H1 (cell line): Measurements from ENCODE around the gene PTPN9. TPM values are rescaled to one million over a fixed set of nuclear protein-coding genes. Genes with fewer than 3 reads are reported as not detected.
"Not testable (repeated sequence)": the region's sequence is repeated elsewhere in the genome, so short reads cannot be mapped to it uniquely, and the experiment has no call there.

Source experiments
- CTCF ChIA-PET: fragments of 300-600 bp; sonication (Branson Sonifier 250); formaldehyde crosslinking; loops from one replicate; lab custom pipeline; 2021; ENCODE audit not compliant: partially characterized antibody; lab: Charles Lee
- POLR2A ChIA-PET: fragments of 300-600 bp; sonication (Branson Sonifier 250); formaldehyde crosslinking; loops from one replicate; lab custom pipeline; 2021; ENCODE audit warnings: inconsistent platforms; ENCODE audit not compliant: partially characterized antibody; lab: Charles Lee
- DNase-seq, 2 experiments: peaks; one replicate each; pipeline versions ENCODE4 v3.0.0 to v3.0.0-alpha.2; 2010 to 2022; ENCODE audit warnings: low spot score in 2 of 2, low read depth in 1 of 2, mixed read lengths in 1 of 2
- FAIRE-seq: peaks from 2 replicates; lab custom pipeline; 2011; peaks lifted over from hg19 to GRCh38; lab: Jason Lieb, UNC
- H2AFZ ChIP-seq: 2 replicates; pipeline ENCODE4 v1.8.1; 2012; ENCODE audit warnings: low read length, inconsistent platforms
- H2AK5ac ChIP-seq: 2 replicates; pipeline ENCODE4 v1.6.1; 2013; ENCODE audit warnings: low read depth, low read length
- H2BK120ac ChIP-seq: replicated peaks from 2 replicates; pipeline ENCODE3; 2013; ENCODE audit warnings: low read depth, low read length, inconsistent platforms
- H2BK12ac ChIP-seq: 2 replicates; pipeline ENCODE4 v1.6.1; 2013; ENCODE audit warnings: low read depth, low read length
- H2BK15ac ChIP-seq: 2 replicates; pipeline ENCODE4 v1.6.1; 2013; ENCODE audit warnings: low read length
- H2BK20ac ChIP-seq: 2 replicates; pipeline ENCODE4 v1.6.1; 2013; ENCODE audit warnings: low read length
- H2BK5ac ChIP-seq: 2 replicates; pipeline ENCODE4 v1.6.1; 2013; ENCODE audit warnings: low read depth, low read length
- H3K14ac ChIP-seq: 2 replicates; pipeline ENCODE4 v1.6.1; 2013; ENCODE audit warnings: inconsistent platforms; ENCODE audit not compliant: insufficient read length
- H3K18ac ChIP-seq: 2 replicates; pipeline ENCODE4 v1.6.1; 2013; ENCODE audit warnings: low read length; ENCODE audit errors: extremely low read depth
- H3K23ac ChIP-seq: 2 replicates; pipeline ENCODE4 v1.6.1; 2013; ENCODE audit warnings: inconsistent platforms; ENCODE audit not compliant: insufficient read length
- H3K23me2 ChIP-seq: 2 replicates; pipeline ENCODE4 v1.6.1; 2013; ENCODE audit warnings: low read depth, low read length
- H3K27ac ChIP-seq: 2 replicates; pipeline ENCODE4 v1.6.1; 2011; ENCODE audit warnings: low read depth, low read length, inconsistent platforms
- H3K27me3 ChIP-seq, 4 experiments: replicated peaks in 1 of 4; 1 replicate in 1 of 4; 2 replicates in 3 of 4; pipeline versions ENCODE4 v1.6.1 to v1.8.1; 2011 to 2013; ENCODE audit warnings: low read length in 3 of 4, mild to moderate bottlenecking in 3 of 4, inconsistent platforms in 2 of 4, mixed read lengths in 2 of 4, moderate library complexity in 1 of 4; ENCODE audit not compliant: control insufficient read depth in 3 of 4, insufficient read depth in 3 of 4; ENCODE audit errors: extremely low read depth in 1 of 4
- H3K36me3 ChIP-seq, 4 experiments: 2 replicates each; pipeline versions ENCODE4 v1.6.1 to v1.8.1; 2011 to 2013; ENCODE audit warnings: mild to moderate bottlenecking in 4 of 4, low read length in 3 of 4, moderate library complexity in 2 of 4, control low read depth in 1 of 4, inconsistent platforms in 1 of 4; ENCODE audit not compliant: insufficient read depth in 4 of 4, control insufficient read depth in 2 of 4
- H3K4ac ChIP-seq: replicated peaks from 2 replicates; pipeline ENCODE3; 2013; ENCODE audit warnings: low read length, low read depth, mixed read lengths, inconsistent platforms; ENCODE audit not compliant: insufficient read length
- H3K4me1 ChIP-seq, 4 experiments: replicated peaks in 1 of 4; 1 replicate in 1 of 4; 2 replicates in 3 of 4; pipeline versions ENCODE4 v1.6.1 to v1.8.1; 2011 to 2013; ENCODE audit warnings: low read length in 3 of 4, inconsistent platforms in 2 of 4, mixed read lengths in 1 of 4; ENCODE audit not compliant: insufficient read depth in 4 of 4, control insufficient read depth in 3 of 4
- H3K4me2 ChIP-seq, 2 experiments: 2 replicates each; pipeline versions ENCODE4 v1.6.1 to v1.8.1; 2011 to 2013; ENCODE audit warnings: low read depth in 2 of 2, low read length in 2 of 2, control low read depth in 1 of 2, inconsistent platforms in 1 of 2, mild to moderate bottlenecking in 1 of 2; ENCODE audit not compliant: insufficient read depth in 1 of 2
- H3K4me3 ChIP-seq, 4 experiments: fragments of 200-600, 300-600 bp in 1 of 4; sonication (generic), shearing (Covaris generic), sonication (Bioruptor Twin) in 1 of 4; 2 replicates each; pipeline versions ENCODE4 v1.5.1 to v1.8.1; 2011 to 2016; ENCODE audit warnings: low read length in 4 of 4, low read depth in 3 of 4, control low read depth in 2 of 4, inconsistent platforms in 2 of 4, mild to moderate bottlenecking in 2 of 4, mixed read lengths in 1 of 4, moderate library complexity in 1 of 4; ENCODE audit not compliant: insufficient read depth in 2 of 4; ENCODE audit errors: extremely low read depth in 1 of 4
- H3K56ac ChIP-seq: replicated peaks from 2 replicates; pipeline ENCODE3; 2013; ENCODE audit warnings: low read depth, mild to moderate bottlenecking, mixed read lengths, low read length, inconsistent platforms; ENCODE audit not compliant: insufficient read length
- H3K79me1 ChIP-seq: 2 replicates; pipeline ENCODE4 v1.6.1; 2013; ENCODE audit warnings: low read depth, low read length, control low read depth
- H3K79me2 ChIP-seq, 2 experiments: 2 replicates each; pipeline versions ENCODE4 v1.6.1 to v1.8.1; 2012 to 2013; ENCODE audit warnings: low read length in 2 of 2, mild to moderate bottlenecking in 2 of 2, inconsistent platforms in 1 of 2; ENCODE audit not compliant: insufficient read depth in 2 of 2, control insufficient read depth in 1 of 2
- H3K9ac ChIP-seq, 4 experiments: replicated peaks in 1 of 4; 1 replicate in 1 of 4; 2 replicates in 3 of 4; pipeline versions ENCODE4 v1.6.1 to v1.8.1; 2011 to 2013; ENCODE audit warnings: low read depth in 3 of 4, low read length in 3 of 4, control low read depth in 2 of 4, mild to moderate bottlenecking in 2 of 4, moderate library complexity in 2 of 4, inconsistent platforms in 1 of 4; ENCODE audit errors: extremely low read depth in 1 of 4
- H3K9me3 ChIP-seq, 2 experiments: 2 replicates each; pipeline versions ENCODE4 v1.6.1 to v1.8.1; 2012 to 2013; ENCODE audit warnings: mild to moderate bottlenecking in 2 of 2, moderate library complexity in 2 of 2, control low read depth in 1 of 2, inconsistent platforms in 1 of 2, low read depth in 1 of 2, low read length in 1 of 2, mixed read lengths in 1 of 2; ENCODE audit not compliant: insufficient read depth in 2 of 2
- H4K20me1 ChIP-seq, 2 experiments: replicated peaks in 1 of 2; 2 replicates each; pipeline versions ENCODE3 to v1.8.1; 2011 to 2013; ENCODE audit warnings: inconsistent platforms in 2 of 2, low read length in 2 of 2, mild to moderate bottlenecking in 1 of 2; ENCODE audit not compliant: insufficient read depth in 2 of 2, control insufficient read depth in 1 of 2
- H4K5ac ChIP-seq: 2 replicates; pipeline ENCODE4 v1.6.1; 2013; ENCODE audit warnings: low read length, low read depth, mixed read lengths, inconsistent platforms; ENCODE audit not compliant: insufficient read length
- H4K8ac ChIP-seq: 2 replicates; pipeline ENCODE4 v1.8.0; 2013; ENCODE audit warnings: mild to moderate bottlenecking, moderate library complexity, low read length, inconsistent platforms; ENCODE audit not compliant: insufficient read depth; ENCODE audit errors: extremely low read depth
- H4K91ac ChIP-seq: replicated peaks from 2 replicates; pipeline ENCODE3; 2013; ENCODE audit warnings: low read length, mixed read lengths, inconsistent platforms; ENCODE audit not compliant: insufficient read length
- KDM1A ChIP-seq: fragments of 200-600, 300-600 bp; sonication (generic); IDR thresholded peaks from 2 replicates; pipeline ENCODE4 v1.7.1; 2016; ENCODE audit warnings: mild to moderate bottlenecking, low read length, borderline replicate concordance
- POU5F1 ChIP-seq: IDR thresholded peaks from 2 replicates; pipeline ENCODE4 v1.6.1; 2011; ENCODE audit warnings: low read depth, mild to moderate bottlenecking, low read length, moderate library complexity
- WGBS, 2 experiments: shearing (Covaris generic) in 1 of 2; methylation state at CpG; one replicate each; pipeline versions ENCODE4 v1.1.6 to v1.1.7; 2013 to 2015; ENCODE audit warnings: low lambda C conversion rate in 2 of 2, mixed read lengths in 2 of 2, inconsistent platforms in 1 of 2, low coverage in 1 of 2, missing lambda C conversion rate in 1 of 2; ENCODE audit not compliant: insufficient replicate concordance in 2 of 2, insufficient coverage in 1 of 2, insufficient read length in 1 of 2; ENCODE audit errors: extremely low coverage in 1 of 2, missing lambda C conversion rate in 1 of 2; 5-methylcytosine and 5-hydroxymethylcytosine counted together
- polyA plus RNA-seq, 7 experiments: library from polyadenylated mRNA; depleted of rRNA in 3 of 7; stranded (reverse) in 5 of 7; unstranded in 2 of 7; fragments of >200 nt in 5 of 7; fragments of 200-250 nt in 2 of 7; gene quantifications; 1 replicate in 5 of 7; 2 replicates in 1 of 7; 4 replicates in 1 of 7; pipeline versions ENCODE4 v1.2.1 to v1.2.3, GENCODE V29; 2011 to 2013; ENCODE audit warnings: missing spikeins in 2 of 7, mixed read lengths in 2 of 7
- total RNA-seq: library from RNA; stranded (reverse); fragmentation: NEBNext Ultra II Directional; extraction: Animal tissue kit (Norgen Biotek cat#: 25700); gene quantifications from 2 replicates; pipeline ENCODE4 v1.2.1, GENCODE V29; 2021

Gene PTPN9
- total and polyA plus RNA-seq, 2 of the 8 experiments (the other 6 are each of a cell fraction or from before 2014, with no cell fraction given), result 46.6 to 57.4 TPM

DNA sequence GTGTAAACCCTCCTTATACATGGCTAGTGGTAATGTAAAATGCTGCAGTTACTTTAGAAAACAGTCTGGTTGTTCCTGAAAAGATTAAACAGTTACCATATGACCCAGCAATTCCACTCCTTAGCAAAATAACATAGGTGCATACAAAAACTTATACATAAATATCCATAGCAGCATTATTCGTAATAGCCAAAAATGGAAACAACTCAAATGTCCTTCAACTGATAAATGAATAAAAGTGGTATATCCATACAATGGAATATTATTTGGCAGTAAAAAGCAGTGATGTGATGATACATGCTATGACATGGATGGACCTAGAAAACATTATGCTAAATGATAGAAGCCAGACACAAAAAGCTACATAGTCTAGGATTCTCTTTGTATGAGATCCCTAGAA, 96.0 kb downstream of the PTPN9 start (continued):
- TF ChIP-seq POU5F1, result no peak
- no peak for TF ChIP-seq KDM1A
- TF ChIP-seq, all 59 proteins: peak for 0

DNA sequence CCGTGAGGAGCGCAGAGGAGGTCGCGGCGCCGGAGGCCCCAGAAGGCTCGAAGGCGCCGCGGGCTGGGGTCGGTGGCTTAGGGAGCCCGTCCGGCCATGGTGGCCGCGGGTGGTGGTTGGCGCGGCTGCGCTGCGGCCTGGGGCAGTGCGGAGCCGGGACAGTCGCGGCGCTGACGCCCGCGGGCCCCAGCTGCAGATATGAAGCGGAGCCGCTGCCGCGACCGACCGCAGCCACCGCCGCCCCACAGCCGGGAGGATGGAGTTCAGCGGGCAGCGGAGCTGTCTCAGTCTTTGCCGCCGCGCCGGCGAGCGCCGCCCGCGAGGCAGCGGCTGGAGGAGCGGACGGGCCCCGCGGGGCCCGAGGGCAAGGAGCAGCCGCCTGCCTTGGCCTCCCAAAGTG, 98.7 kb downstream of the PTPN9 start:
- H3K36me3 ChIP-seq, result peaks cover 0 to 37% (median 20%) of the 10 kb centered on the region in 4 experiments; a peak in 6 of 8 replicates
- not testable (repeated sequence) for H3K23ac ChIP-seq, H3K27ac ChIP-seq, H2BK15ac ChIP-seq, H3K23me2 ChIP-seq, H4K20me1 ChIP-seq, H2BK12ac ChIP-seq, H3K4me3 ChIP-seq, H3K14ac ChIP-seq, H4K8ac ChIP-seq, FAIRE-seq, H4K91ac ChIP-seq, H2BK20ac ChIP-seq, H3K27me3 ChIP-seq, H3K4me2 ChIP-seq, H2AFZ ChIP-seq, H3K79me2 ChIP-seq, H2BK120ac ChIP-seq, H4K5ac ChIP-seq, DNase-seq, H3K18ac ChIP-seq, H3K4ac ChIP-seq, H3K4me1 ChIP-seq, H3K79me1 ChIP-seq, H2BK5ac ChIP-seq, H3K9me3 ChIP-seq, H2AK5ac ChIP-seq, H3K56ac ChIP-seq, H3K9ac ChIP-seq
- ChIA-PET POLR2A (interaction anchor here (1.6 kb wide), 1 partner anchor 27 kb away, joined by 6 read pairs; no protein-coding TSS in a partner anchor), CTCF (interaction anchor here (1.2 kb wide), 1 partner anchor 52 kb away, joined by 3 read pairs; no protein-coding TSS in a partner anchor)
- WGBS, 2 experiments, result 97% methylated on average over 33 of the region's 54 CpGs; no CpG with 5 or more reads in 1 of the 2 experiments
